Fibroblast of villous mesenchyme (primary cell): ENCODE data around the gene RAP1GDS1. TPM values are rescaled to one million over a fixed set of nuclear protein-coding genes. Genes with fewer than 3 reads are reported as not detected.
A peak's percentile ranks its signal among the peaks of the same experiment; 100 is the strongest.

Experiments
- DNase-seq: peaks from one replicate; pipeline ENCODE4 v3.0.0-alpha.2; 2010; ENCODE audit warnings: low read depth
- H3K4me3 ChIP-seq: 2 replicates; pipeline ENCODE4 v1.5.1; 2011; ENCODE audit warnings: low read depth, mild to moderate bottlenecking, low read length
- CTCF ChIP-seq: IDR thresholded peaks from 2 replicates; pipeline ENCODE4 v1.5.1; 2012; ENCODE audit warnings: low read depth, mild to moderate bottlenecking, low read length; ENCODE audit not compliant: insufficient read depth
- total RNA-seq: library from RNA; depleted of rRNA; stranded (reverse); fragments of >200 nt; gene quantifications from 2 replicates; pipeline ENCODE4 v1.2.3, GENCODE V29; 2012

The RAP1GDS1 gene
- total RNA-seq, 1 donor = 82.5 TPM

- TF ChIP-seq CTCF = no peak
- DNase-seq = no peak
- H3K4me3 ChIP-seq = no peak overlapping the region
Measured at GRCh38 chr4:98242063-98242462, 19.1 kb upstream of the RAP1GDS1 start.

- no peak for TF ChIP-seq CTCF
- DNase-seq = no peak
- no peak overlapping the region for H3K4me3 ChIP-seq
Measured at GRCh38 chr4:98242538-98242937, 18.6 kb upstream of the RAP1GDS1 start.

GRCh38 chr4:98245226-98245625 is 16.0 kb upstream of the RAP1GDS1 start:
- DNase-seq = no peak
- TF ChIP-seq CTCF = no peak
- no peak overlapping the region for H3K4me3 ChIP-seq

GRCh38 chr4:98248934-98249333 is 12.2 kb upstream of the RAP1GDS1 start:
- no peak for DNase-seq
- TF ChIP-seq CTCF = no peak
- no peak overlapping the region for H3K4me3 ChIP-seq

GRCh38 chr4:98249831-98250230 is 11.4 kb upstream of the RAP1GDS1 start:
- TF ChIP-seq CTCF = no peak
- H3K4me3 ChIP-seq = no peak overlapping the region
- no peak for DNase-seq

- TF ChIP-seq CTCF = no peak
Measured at GRCh38 chr4:98253499-98253898, 7.7 kb upstream of the RAP1GDS1 start.

GRCh38 chr4:98260047-98260578 is 1.1 kb upstream of the RAP1GDS1 start:
- no peak for TF ChIP-seq CTCF
- DNase-seq = peak; percentile 35

More at GRCh38 chr4:98253499-98253898, 7.7 kb upstream of the RAP1GDS1 start:
- H3K4me3 ChIP-seq = no peak overlapping the region
- DNase-seq = no peak

More at GRCh38 chr4:98260047-98260578, 1.1 kb upstream of the RAP1GDS1 start:
- H3K4me3 ChIP-seq = peak overlapping the region; percentile 76
